Measurements from ENCODE around the gene ATF5.

The ATF5 gene, protein sequence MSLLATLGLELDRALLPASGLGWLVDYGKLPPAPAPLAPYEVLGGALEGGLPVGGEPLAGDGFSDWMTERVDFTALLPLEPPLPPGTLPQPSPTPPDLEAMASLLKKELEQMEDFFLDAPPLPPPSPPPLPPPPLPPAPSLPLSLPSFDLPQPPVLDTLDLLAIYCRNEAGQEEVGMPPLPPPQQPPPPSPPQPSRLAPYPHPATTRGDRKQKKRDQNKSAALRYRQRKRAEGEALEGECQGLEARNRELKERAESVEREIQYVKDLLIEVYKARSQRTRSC

DNA sequence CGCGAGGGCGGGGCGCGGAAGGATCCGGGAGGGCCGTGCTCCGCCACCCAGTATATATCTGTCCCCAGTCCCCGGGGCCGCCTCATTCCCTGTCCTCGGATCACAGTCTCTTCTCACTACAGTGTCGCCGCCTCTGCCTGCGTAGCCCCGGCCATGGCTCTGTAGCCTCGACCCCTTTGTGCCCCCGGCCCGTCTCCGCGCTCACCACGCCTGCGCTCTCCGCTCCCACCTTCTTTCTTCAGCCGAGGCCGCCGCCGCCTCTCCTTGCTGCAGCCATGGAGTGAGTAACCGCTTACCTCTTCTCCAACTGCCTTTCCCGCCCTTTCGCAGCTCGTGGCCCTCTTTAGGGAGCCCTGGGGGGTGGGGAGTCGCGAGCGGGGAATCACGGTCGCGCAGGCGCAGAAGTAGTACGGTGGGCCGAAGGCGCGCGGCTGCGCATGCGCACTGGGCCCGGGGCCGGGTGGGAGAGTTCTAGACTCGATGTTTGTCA lies at the start of gene ATF5, which contains the start of gene NUP62:
Gene ATF5 (plus strand): TSS at position 85 of the 490 bp plus-strand sequence. CDS start 1,646 bp downstream, outside the sequence.
Gene NUP62 (minus strand): TSS at position 384 of the 490 bp plus-strand sequence. CDS start 19,697 bp downstream, outside the sequence.
- peak; percentile 61 for ATAC-seq
- DNase-seq (ENCODE audit: low spot score in 2 of 2): peak in 1 of 2 donors; percentile 96
- peak within 1 kb of the TSS; percentile 93 for H3K4me3 Mint-ChIP-seq

DNA sequence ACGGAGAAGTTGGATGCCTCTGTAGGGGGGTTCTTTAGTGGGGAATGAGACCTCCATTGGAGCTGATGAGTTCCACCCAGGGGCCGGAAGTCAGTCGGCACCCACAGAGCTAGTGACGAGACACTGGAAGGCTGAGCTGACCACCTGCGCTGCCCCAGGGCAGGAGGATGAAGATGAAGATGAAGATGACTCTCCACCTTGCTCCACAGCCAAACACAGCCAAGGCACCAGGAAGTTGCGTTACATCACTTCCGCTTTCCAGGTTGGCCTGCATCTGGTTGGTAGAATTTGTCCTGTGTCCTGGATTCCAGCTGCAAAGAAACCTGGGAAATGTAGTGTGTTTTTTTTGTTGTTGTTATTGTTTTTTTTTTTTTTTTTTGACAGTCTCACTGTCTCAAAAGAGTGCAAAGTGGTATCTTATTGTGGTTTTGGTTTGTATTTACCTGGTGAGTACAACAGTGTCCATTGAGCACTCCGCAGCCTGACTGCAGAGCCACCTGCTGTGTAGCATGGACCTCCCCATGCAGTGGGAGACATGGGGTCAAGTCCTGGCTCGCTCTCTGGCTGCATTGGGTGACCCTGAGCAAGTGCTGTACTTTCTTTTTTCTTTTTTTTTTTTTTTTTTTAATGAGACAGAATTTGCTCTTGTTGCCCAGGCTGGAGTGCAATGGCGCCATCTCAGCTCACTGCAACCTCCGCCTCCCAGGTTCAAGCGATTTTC lies 49.6 kb upstream of the ATF5 start:
- ATAC-seq: no peak
- H3K4me1 Mint-ChIP-seq: peaks cover 59% of the 10 kb centered on the region
- H3K36me3 Mint-ChIP-seq: no peaks in the 10 kb centered on the region
- no peak overlapping the region for H3K4me3 Mint-ChIP-seq
- DNase-seq (ENCODE audit: low spot score in 2 of 2): no peak
- H3K9me3 Mint-ChIP-seq: no peaks in the 10 kb centered on the region
- no peak overlapping the region for H3K27ac Mint-ChIP-seq

More for the DNA sequence above, at the start of gene ATF5, which contains the start of gene NUP62:
- H3K9me3 Mint-ChIP-seq: no peaks in the 10 kb centered on the region
- peak within 1 kb of the TSS; percentile 97 for H3K27ac Mint-ChIP-seq
- peaks cover 99% of the 10 kb centered on the region for H3K36me3 Mint-ChIP-seq
- peaks cover 84% of the 10 kb centered on the region for H3K4me1 Mint-ChIP-seq

DNA sequence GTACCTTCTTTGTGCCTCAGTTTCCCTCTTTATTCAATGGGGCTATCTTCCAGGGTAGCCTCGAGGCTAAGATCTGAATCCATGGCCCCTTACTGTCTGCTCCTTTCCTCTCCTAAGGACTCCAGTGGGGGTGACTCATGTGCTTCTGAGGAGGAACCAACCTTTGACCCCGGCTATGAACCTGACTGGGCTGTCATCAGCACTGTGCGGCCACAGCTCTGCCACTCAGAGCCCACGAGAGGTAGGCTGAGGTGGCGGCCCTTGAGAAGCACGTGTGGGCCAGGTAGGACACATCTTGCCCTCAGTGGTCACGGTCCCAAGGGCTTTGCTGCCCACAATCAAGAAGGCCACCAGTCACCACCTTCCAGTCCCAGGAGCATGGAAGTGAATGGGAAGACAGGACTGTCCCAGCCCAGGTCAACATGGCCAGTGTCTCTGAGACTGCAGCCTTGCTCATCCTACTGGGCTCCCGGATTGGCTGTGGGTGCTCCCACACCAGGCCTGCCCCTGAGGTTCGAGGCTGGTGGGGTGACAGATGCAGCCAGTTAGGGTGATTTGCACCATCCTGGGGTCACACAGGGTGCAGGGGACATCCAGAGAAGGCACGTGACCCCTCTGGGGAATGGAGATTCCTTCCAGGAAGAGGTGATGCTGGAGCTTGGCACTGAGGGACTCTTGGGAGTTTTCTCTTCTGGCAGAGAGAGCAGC lies 48.7 kb upstream of the ATF5 start:
- H3K9me3 Mint-ChIP-seq: no peaks in the 10 kb centered on the region
- no peaks in the 10 kb centered on the region for H3K36me3 Mint-ChIP-seq
- H3K4me1 Mint-ChIP-seq: peaks cover 50% of the 10 kb centered on the region
- H3K4me3 Mint-ChIP-seq: no peak overlapping the region
- ATAC-seq (no peak), DNase-seq (ENCODE audit: low spot score in 2 of 2) (no peak)
- peak overlapping the region; percentile 87 for H3K27ac Mint-ChIP-seq

DNA sequence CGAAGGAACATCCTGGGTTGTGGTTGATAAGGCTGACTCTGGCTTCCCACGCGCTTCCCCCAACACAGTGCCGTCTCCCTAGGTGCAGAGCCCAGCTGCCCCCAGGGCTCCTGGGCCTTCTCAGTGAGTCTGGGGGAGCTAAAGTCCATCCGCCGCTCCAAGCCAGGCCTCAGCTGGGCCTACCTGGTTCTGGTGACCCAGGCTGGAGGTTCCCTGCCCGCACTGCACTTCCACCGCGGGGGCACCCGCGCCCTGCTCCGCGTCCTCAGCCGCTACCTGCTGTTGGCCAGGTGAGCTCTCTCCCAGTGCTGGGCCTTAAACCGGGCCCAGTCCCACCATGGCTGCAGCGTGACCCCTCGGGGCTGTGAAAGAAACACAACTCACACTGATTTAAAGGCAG lies 47.8 kb upstream of the ATF5 start:
- no peak for ATAC-seq
- H3K27ac Mint-ChIP-seq: peak overlapping the region; percentile 87

DNA sequence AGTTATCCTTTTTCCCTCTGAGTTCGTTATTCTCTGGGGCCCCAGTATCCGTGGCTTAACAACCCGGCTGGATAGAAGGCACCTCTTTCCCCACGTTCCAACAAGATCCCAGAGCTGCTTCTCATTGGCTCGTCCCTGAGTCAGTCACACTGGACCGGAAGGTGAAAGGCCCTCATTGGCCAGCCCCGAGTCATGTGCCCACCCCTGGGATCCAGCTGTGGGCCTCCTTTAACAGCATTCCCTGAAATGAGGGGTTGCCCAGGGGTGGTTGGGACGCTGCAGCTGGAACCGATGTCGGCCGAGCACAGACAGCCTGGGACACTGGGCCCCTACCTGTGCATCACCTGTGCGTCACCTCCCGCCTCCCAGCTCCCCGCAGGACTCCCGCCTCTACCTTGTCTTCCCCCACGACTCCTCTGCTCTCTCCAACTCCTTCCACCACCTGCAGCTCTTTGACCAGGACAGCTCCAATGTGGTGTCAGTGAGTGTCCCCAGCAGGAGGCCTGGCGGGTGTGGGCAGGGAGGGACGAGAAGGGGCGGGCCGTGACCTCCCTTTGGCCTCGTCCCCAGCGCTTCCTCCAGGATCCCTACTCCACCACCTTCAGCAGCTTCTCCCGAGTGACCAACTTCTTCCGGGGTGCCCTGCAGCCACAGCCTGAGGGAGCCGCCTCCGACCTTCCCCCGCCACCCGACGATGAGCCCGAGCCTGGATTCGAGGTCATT lies 47.2 kb upstream of the ATF5 start:
- Mint-ChIP-seq H3K36me3 (no peaks in the 10 kb centered on the region), H3K4me3 (no peak overlapping the region), H3K4me1 (peaks cover 43% of the 10 kb centered on the region), H3K27ac (peak overlapping the region; percentile 87), H3K9me3 (no peaks in the 10 kb centered on the region)
- ATAC-seq: no peak
- no peak for DNase-seq (ENCODE audit: low spot score in 2 of 2)

More for the DNA sequence above, 47.8 kb upstream of the ATF5 start:
- H3K36me3 Mint-ChIP-seq: no peaks in the 10 kb centered on the region
- no peak overlapping the region for H3K4me3 Mint-ChIP-seq
- peaks cover 43% of the 10 kb centered on the region for H3K4me1 Mint-ChIP-seq
- H3K9me3 Mint-ChIP-seq: no peaks in the 10 kb centered on the region
- DNase-seq (ENCODE audit: low spot score in 2 of 2): no peak

DNA sequence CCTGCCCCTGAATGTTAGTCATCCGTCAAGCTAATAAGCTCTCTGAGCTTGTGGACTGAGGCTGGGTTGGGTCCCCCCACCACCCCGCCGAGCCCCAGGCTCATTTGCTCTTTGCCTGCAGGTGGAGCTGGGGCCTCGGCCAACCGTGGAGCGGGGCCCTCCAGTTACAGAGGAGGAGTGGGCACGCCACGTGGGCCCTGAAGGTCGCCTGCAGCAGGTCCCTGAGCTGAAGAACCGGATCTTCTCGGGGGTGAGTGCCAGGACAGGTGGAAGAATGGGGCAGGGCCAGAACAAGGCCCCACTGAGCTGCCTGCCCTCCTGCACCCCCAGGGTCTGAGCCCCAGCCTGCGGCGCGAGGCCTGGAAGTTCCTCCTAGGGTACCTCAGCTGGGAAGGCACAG lies 46.4 kb upstream of the ATF5 start:
- no peak for DNase-seq (ENCODE audit: low spot score in 2 of 2)
- Mint-ChIP-seq H3K36me3 (no peaks in the 10 kb centered on the region), H3K4me3 (no peak overlapping the region), H3K9me3 (no peaks in the 10 kb centered on the region), H3K4me1 (peaks cover 43% of the 10 kb centered on the region), H3K27ac (peak overlapping the region; percentile 87)
- no peak for ATAC-seq

DNA sequence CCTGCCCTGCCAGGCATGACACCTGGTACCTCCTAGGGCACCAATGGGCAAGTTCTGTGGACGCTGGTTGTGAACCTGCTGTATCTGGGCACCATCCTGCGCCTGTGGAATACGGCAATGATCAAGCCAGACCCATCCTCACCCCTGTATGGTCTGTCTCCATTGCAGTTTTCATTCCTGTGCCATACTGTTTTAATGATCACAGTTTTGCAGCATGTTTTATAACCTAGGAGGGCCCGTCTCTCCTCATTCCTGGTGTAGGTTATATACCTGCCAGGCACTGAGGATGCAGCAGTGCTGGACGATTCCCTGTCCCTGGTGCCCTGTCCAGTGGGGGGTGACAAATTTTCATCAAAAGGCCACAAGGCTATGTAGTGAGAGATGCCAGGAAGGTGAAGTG lies 45.9 kb upstream of the ATF5 start:
- H3K27ac Mint-ChIP-seq: no peak overlapping the region
- no peaks in the 10 kb centered on the region for H3K36me3 Mint-ChIP-seq
- DNase-seq (ENCODE audit: low spot score in 2 of 2) (no peak), ATAC-seq (no peak)
- peaks cover 39% of the 10 kb centered on the region for H3K4me1 Mint-ChIP-seq
- H3K4me3 Mint-ChIP-seq: no peak overlapping the region
- no peaks in the 10 kb centered on the region for H3K9me3 Mint-ChIP-seq

DNA sequence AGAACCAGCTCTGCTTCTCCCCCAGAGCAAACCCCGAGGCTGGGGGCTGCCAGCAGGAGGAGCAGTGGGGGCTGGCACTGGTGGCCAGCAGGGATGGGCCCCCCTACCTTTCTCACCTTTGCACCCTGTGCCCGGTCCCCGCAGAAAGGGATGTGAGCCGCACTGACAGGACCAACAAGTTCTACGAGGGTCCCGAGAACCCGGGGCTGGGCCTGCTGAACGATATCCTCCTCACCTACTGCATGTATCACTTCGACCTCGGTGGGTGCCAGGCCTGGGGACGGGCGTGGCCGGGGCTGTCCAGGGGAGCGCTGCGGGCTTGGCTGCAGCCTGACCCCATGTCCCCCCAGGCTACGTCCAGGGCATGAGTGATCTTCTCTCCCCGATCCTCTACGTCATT lies 44.9 kb upstream of the ATF5 start:
- peaks cover 37% of the 10 kb centered on the region for H3K4me1 Mint-ChIP-seq
- no peak for DNase-seq (ENCODE audit: low spot score in 2 of 2)
- no peak overlapping the region for H3K27ac Mint-ChIP-seq
- no peak for ATAC-seq
- no peaks in the 10 kb centered on the region for H3K9me3 Mint-ChIP-seq
- H3K36me3 Mint-ChIP-seq: no peaks in the 10 kb centered on the region
- no peak overlapping the region for H3K4me3 Mint-ChIP-seq

DNA sequence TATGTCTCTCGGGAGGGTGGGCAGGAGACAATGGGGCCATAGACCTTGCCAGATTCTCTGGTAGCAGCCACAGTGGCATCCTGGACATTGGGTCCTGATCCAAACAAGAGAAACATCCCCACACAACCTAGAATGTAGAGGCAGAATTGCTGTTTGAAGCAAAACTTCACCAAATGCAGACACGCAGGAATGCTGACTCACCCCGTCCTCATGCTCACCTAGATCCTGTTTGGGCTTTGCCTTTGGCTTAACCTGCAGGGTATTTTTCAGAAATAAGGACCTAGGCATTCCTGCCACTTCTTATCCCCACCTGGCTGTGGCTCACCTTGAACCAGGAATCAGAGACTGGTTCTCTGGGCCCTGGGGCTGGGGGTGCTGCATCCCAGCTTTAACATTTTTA lies 44.2 kb upstream of the ATF5 start:
- no peak for DNase-seq (ENCODE audit: low spot score in 2 of 2)

DNA sequence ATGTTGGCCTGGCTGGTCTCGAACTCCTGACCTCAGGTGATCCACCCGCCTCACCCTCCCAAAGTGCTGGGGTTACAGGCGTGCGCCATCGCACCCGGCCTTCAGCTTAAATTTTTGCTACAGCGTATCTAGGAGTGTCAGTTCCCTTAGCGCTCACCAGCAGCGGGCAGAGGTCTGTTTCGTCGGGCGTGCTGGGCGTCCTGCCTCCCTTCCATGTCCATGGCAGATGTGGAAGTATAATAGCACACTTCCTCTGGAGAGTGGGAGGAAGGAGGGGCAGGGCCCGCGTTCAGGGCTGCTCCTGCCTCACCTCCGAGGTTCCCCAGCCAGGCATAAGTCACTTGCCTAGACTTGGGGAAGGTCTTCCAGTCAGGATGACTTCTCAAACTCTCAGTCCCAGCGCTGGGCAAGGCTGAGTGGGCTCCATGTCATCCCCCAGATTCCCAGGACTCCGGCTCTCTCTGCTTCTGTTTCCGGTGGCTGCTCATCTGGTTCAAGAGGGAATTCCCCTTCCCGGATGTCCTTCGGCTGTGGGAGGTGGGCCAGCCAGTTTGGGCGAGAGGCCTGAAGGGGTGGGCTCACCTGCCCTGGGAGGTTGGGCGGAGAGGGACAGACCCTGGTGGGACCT lies 41.9 kb upstream of the ATF5 start:
- Mint-ChIP-seq H3K27ac (peak overlapping the region; percentile 50), H3K4me1 (peaks cover 44% of the 10 kb centered on the region), H3K4me3 (peak overlapping the region; percentile 92), H3K36me3 (no peaks in the 10 kb centered on the region), H3K9me3 (no peaks in the 10 kb centered on the region)
- ATAC-seq (no peak), DNase-seq (ENCODE audit: low spot score in 2 of 2) (no peak)

More for the DNA sequence above, 44.2 kb upstream of the ATF5 start:
- no peaks in the 10 kb centered on the region for H3K9me3 Mint-ChIP-seq
- H3K4me3 Mint-ChIP-seq: no peak overlapping the region
- no peaks in the 10 kb centered on the region for H3K36me3 Mint-ChIP-seq
- H3K4me1 Mint-ChIP-seq: peaks cover 39% of the 10 kb centered on the region
- H3K27ac Mint-ChIP-seq: no peak overlapping the region
- no peak for ATAC-seq

DNA sequence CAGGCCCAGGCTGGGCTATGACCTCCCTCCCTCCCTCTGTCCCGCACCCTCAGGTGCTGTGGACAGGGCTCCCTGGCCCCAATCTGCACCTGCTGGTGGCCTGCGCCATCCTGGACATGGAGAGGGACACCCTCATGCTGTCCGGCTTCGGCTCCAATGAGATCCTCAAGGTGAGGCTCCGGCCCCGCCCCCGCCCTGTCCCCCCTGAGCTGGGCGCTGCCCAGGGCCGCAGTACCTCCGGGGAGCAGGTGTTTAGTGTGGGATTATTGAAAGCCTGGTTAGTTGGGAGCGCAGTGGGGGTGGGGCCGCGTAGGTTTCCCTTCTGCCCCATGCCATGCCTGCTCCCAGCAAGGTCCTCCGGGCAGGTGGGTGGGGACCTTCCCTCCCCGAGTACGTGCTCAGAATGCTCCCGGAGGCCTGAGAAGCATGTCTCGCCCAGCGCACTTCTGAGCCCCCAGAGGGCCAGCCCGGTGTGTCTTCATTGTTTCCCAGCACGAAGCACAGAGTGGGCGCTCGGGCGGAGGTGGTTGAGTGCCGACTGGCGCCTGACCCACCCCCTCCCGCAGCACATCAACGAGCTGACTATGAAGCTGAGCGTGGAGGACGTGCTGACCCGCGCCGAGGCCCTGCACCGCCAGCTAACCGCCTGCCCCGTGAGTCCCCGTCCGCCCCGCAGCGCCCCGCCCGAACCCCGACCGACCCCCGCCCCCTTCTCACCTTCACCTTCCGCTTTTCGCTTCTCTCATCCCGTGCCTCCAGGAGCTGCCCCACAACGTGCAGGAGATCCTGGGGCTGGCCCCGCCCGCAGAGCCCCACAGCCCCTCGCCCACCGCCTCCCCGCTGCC lies 41.1 kb upstream of the ATF5 start:
- DNase-seq (ENCODE audit: low spot score in 2 of 2): no peak
- Mint-ChIP-seq H3K27ac (peak overlapping the region; percentile 67), H3K9me3 (no peaks in the 10 kb centered on the region), H3K4me1 (peaks cover 49% of the 10 kb centered on the region), H3K36me3 (no peaks in the 10 kb centered on the region), H3K4me3 (peak overlapping the region; percentile 92)
- ATAC-seq: peak; percentile 2

DNA sequence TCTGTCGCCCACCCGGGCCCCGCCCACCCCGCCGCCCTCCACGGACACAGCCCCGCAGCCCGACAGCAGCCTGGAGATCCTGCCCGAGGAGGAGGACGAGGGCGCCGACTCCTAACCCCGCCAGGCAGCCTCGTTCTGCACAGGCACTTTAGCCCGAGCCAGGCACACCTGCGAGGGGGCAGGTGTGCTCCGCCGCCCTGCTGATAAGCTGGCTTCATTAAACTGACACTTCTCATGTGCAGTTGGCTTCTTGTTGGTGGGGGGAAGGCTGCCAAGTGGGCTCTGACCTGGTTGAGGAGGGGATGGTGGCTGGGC lies 40.5 kb upstream of the ATF5 start:
- H3K27ac Mint-ChIP-seq: peak overlapping the region; percentile 67
- H3K4me3 Mint-ChIP-seq: peak overlapping the region; percentile 92
- H3K4me1 Mint-ChIP-seq: peaks cover 50% of the 10 kb centered on the region

DNA sequence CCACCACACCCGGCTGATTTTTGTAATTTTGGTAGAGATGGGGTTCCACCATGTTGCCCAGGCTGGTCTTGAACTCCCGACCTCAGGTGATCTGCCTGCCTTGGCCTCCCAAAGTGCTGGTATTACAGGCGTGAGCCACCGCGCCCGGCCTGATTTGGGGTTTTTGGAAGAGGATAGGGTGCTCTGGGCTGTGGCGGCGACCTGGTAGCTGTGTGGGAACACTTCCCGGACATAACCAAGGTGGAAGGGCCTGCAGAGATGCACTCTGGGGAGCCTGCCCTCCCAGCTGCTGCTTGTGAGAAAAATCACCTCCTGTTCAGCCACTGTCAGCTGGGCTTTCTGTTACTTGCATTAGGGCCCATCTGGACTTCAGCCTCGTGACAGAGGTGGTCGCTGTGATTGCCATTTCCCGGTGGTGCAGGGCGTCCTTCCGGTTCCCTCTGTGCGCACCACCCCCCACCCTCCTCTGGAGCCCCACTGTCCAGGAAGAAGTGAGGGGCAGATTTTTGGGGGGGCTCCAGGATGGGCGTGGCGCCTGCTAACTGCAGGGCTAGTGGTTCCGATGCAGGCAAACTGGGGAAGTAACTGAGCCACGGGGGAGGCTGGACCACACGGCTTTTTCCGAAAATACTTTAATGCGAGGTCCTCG lies 39.8 kb upstream of the ATF5 start:
- Mint-ChIP-seq H3K4me3 (peak overlapping the region; percentile 92), H3K27ac (peak overlapping the region; percentile 67), H3K9me3 (no peaks in the 10 kb centered on the region), H3K4me1 (peaks cover 54% of the 10 kb centered on the region), H3K36me3 (no peaks in the 10 kb centered on the region)
- ATAC-seq: no peak
- no peak for DNase-seq (ENCODE audit: low spot score in 2 of 2)

More for the DNA sequence above, 40.5 kb upstream of the ATF5 start:
- DNase-seq (ENCODE audit: low spot score in 2 of 2) (no peak), ATAC-seq (no peak)
- no peaks in the 10 kb centered on the region for H3K36me3 Mint-ChIP-seq
- H3K9me3 Mint-ChIP-seq: no peaks in the 10 kb centered on the region

Measured in stimulated activated effector memory CD8-positive, alpha-beta T cell treated with anti-CD3 and anti-CD28 coated beads, Interleukin-12 subunit alpha, Interleukin-12 subunit beta, amount 100 ng/mL, for 72 hours (primary cell).